PFSK-1 (cell line): Measurements from ENCODE around the gene GUCY1A2.

ENCODE experiments used
- FOXP2 ChIP-seq: optimal IDR thresholded peaks from 2 replicates; pipeline ENCODE3; 2011; ENCODE audit warnings: borderline replicate concordance, control low read depth, inconsistent platforms; ENCODE audit not compliant: insufficient read depth; ENCODE audit errors: extremely low read length, extremely low read depth
- POLR2AphosphoS5 ChIP-seq: IDR thresholded peaks from 2 replicates; pipeline ENCODE4 v1.6.1; 2012; ENCODE audit warnings: low read depth, mild to moderate bottlenecking, control low read depth, low read length, moderate library complexity
- REST ChIP-seq, 2 experiments: IDR thresholded peaks; 2 replicates each; pipeline versions ENCODE4 v1.6.1 to v1.8.0; 2011 to 2012; ENCODE audit warnings: low read depth in 2 of 2, low read length in 2 of 2, control low read depth in 1 of 2, inconsistent platforms in 1 of 2, mild to moderate bottlenecking in 1 of 2, moderate library complexity in 1 of 2; ENCODE audit not compliant: insufficient read depth in 1 of 2
- SIN3A ChIP-seq: IDR thresholded peaks from 2 replicates; pipeline ENCODE4 v1.6.1; 2012; ENCODE audit warnings: mild to moderate bottlenecking, low read length, moderate library complexity, borderline replicate concordance; ENCODE audit not compliant: insufficient read depth
- TAF1 ChIP-seq: IDR thresholded peaks from 2 replicates; pipeline ENCODE4 v1.6.1; 2012; ENCODE audit warnings: low read length, control low read depth, borderline replicate concordance; ENCODE audit not compliant: insufficient read depth

GUCY1A2 gene

GRCh38 chr11:106840146-106840545, 178.1 kb downstream of the GUCY1A2 start:
- TF ChIP-seq SIN3A (no peak), FOXP2 (no peak), TAF1 (no peak), POLR2AphosphoS5 (no peak), REST (IDR thresholded peaks at IDR 0.05; ENCODE audit: insufficient read depth in 1 of 2, low read depth in 2 of 2, low read length in 2 of 2) (no peak)

- no peak for TF ChIP-seq POLR2AphosphoS5
- no peak for TF ChIP-seq TAF1
- no peak for TF ChIP-seq FOXP2
- no peak for TF ChIP-seq SIN3A
- TF ChIP-seq REST (IDR thresholded peaks at IDR 0.05; ENCODE audit: insufficient read depth in 1 of 2, low read depth in 2 of 2, low read length in 2 of 2) = no peak
Measured at GRCh38 chr11:106834567-106834966, 183.7 kb downstream of the GUCY1A2 start.

- TF ChIP-seq SIN3A = no peak
- no peak for TF ChIP-seq POLR2AphosphoS5
- TF ChIP-seq REST (IDR thresholded peaks at IDR 0.05; ENCODE audit: insufficient read depth in 1 of 2, low read depth in 2 of 2, low read length in 2 of 2) = no peak
- TF ChIP-seq TAF1 = no peak
- no peak for TF ChIP-seq FOXP2
Measured at GRCh38 chr11:106828976-106829375, 189.3 kb downstream of the GUCY1A2 start.

- TF ChIP-seq REST (IDR thresholded peaks at IDR 0.05; ENCODE audit: insufficient read depth in 1 of 2, low read depth in 2 of 2, low read length in 2 of 2) (no peak), POLR2AphosphoS5 (no peak), TAF1 (no peak), FOXP2 (no peak), SIN3A (no peak)
Measured at GRCh38 chr11:106828576-106828975, 189.7 kb downstream of the GUCY1A2 start.

DNA sequence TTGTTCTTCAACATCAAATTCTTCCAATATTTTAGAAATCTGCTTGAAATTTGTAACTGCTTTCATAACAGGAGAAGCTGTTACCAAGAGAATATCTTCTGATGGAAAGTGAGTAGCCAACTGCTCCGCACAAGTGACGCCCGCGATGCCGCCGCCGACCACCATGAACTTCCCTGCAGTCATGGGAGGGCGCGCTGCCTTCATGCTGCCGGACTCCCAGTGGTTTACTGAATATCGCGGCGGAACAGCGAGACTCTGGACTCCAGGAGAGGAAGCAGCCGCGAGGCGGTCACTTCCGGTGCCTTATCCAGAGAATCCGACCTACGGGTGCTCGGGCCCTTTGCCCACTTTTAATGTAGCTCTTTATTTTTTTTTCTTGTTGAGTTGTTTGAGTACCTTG, 190.6 kb downstream of the GUCY1A2 start:
- TF ChIP-seq SIN3A (no peak), FOXP2 (no peak), TAF1 (no peak), POLR2AphosphoS5 (no peak), REST (IDR thresholded peaks at IDR 0.05; ENCODE audit: insufficient read depth in 1 of 2, low read depth in 2 of 2, low read length in 2 of 2) (no peak)
